Pancreas (tissue), 10 donors: Measurements from ENCODE around the gene FAIM2. TPM values are rescaled to one million over a fixed set of nuclear protein-coding genes. Genes with fewer than 3 reads are reported as not detected.
A peak's percentile ranks its signal among the peaks of the same experiment; 100 is the strongest.

ENCODE experiments used
- ATAC-seq, 4 donors: fragments of 200-7000 bp; cut with Tn5 transposase; one replicate each; pipeline versions ENCODE4 v1.8.0 to v1.9.1; 2020; ENCODE audit warnings: mild to moderate bottlenecking in 4 of 4, moderate library complexity in 4 of 4
- DNase-seq, 6 donors: peaks; one replicate each; pipeline ENCODE4 v3.0.0-alpha.2; 2020
- FAIRE-seq: peaks from 2 replicates; lab custom pipeline; 2012; peaks lifted over from hg19 to GRCh38; lab: Jason Lieb, UNC
- H3K27ac ChIP-seq, 4 donors: fragments of 200-600 bp; sonication (generic); 1 replicate in 3 of 4; 2 replicates in 1 of 4; pipeline versions ENCODE4 v1.5.0 to v1.8.0; 2020
- H3K27me3 ChIP-seq, 4 donors: fragments of 200-600 bp; one replicate each; pipeline ENCODE4 v1.8.0; 2021
- H3K36me3 ChIP-seq, 3 donors: fragments of 200-600 bp; sonication (generic) in 1 of 3; one replicate each; pipeline versions ENCODE4 v1.5.0 to v1.8.0; 2020 to 2021
- H3K4me1 ChIP-seq, 3 donors: fragments of 200-600 bp; one replicate each; pipeline ENCODE4 v1.8.0; 2021
- H3K4me3 ChIP-seq, 4 donors: fragments of 200-600 bp; sonication (generic) in 2 of 4; one replicate each; pipeline versions ENCODE4 v1.5.0 to v1.8.0; 2020 to 2021
- H3K9me3 ChIP-seq, 4 donors: fragments of 200-600 bp; one replicate each; pipeline ENCODE4 v1.8.0; 2021
- WGBS, 2 donors: extraction: QIAGEN DNeasy Blood & Tissue Kit; methylation state at CpG; one replicate each; pipeline ENCODE4 v1.1.7; 2013; 5-methylcytosine and 5-hydroxymethylcytosine counted together
- intact Hi-C, 3 donors: fragments of 100-400 bp; cut with DNase I; formaldehyde crosslinking; loops; one replicate each; pipeline versions ENCODE4 v1.11.1 to v1.14.2; 2022
- polyA plus RNA-seq, 2 donors: library from polyadenylated mRNA; stranded (reverse); fragments of 200-250 nt; gene quantifications; one replicate each; pipeline ENCODE4 v1.2.3, GENCODE V29; 2013
- total RNA-seq, 6 donors: library from RNA; stranded (reverse); fragmentation: NEBNext Ultra II Directional in 4 of 6; extraction: Animal tissue kit (Norgen Biotek cat#: 25700) in 4 of 6; gene quantifications; one replicate each; pipeline versions ENCODE4 v1.2.1 to v1.2.4, GENCODE V29; 2021 to 2023
- TF ChIP-seq, protein P1 (sequence below), 4 donors: fragments of 200-600 bp; sonication (generic) in 3 of 4; IDR thresholded peaks; one replicate each; pipeline versions ENCODE4 v1.5.0 to v1.8.0; 2021; ENCODE audit warnings: antibody characterized with exemption in 4 of 4
- donor health status: healthy with polysubstance abuse.
- donor health status: DM: no; HTN: no; CAD: no; lungs with moderate emphysema.
- donor health status: DM: no; HTN: no; CAD: no.
- donor health status: control.
- donor health status: control.
- donor health status: Bipolar disorder and iron deficiency.
- donor health status: DM: yes; HTN: yes; CAD: no.
- donor health status: DM: no; HTN: no; CAD: no.
- donor health status: DM: no; HTN: no; CAD: no.
- donor health status: DM: yes; HTN: yes; CAD: no.

The FAIM2 gene
- total and polyA plus RNA-seq, 8 donors = 0.14 to 2.1 (median 0.56) TPM

DNA sequence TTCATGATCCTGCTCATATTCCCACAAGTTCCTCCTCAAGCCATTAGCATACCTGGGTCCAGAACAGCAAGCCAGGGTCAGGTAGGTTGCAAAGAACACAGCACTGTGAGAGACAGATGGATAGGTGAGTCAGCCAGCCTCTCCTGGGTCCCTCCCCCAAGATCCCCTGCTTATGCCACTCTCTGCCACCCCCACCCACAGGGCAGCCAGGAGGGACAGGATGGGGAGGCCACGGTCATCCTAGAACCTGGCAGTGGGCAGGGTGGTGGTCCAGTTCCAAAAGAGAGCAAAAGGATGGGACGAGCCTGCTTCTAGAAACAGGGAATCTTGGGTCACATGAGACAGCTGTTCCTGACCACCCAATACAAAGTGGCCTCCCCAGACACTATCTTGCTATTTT, 12.7 kb downstream of the FAIM2 start:
- intact Hi-C loops = no loop called here
- WGBS, 2 donors = 71 to 89% methylated on average over 2 of the region's 2 CpGs

DNA sequence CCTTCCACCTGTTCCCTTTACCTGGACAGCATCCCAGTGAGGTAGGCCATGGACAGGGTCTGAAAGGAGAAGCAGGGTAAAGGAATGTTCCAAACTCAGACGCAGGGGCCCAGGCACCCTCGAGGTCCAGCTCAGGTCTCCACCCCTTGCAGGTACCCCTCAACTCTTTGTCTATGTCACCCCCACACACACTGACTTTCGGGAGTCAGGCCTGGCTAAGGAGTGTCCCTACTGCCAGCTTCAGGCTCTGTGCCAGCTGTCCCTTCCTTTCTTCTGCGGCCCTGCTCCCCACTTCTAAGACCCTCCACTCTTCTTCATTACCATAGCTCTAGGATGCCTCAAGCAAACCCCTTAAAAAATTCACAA, 13.6 kb downstream of the FAIM2 start:
- no peak for FAIRE-seq
- H3K9me3 ChIP-seq = no peaks in the 10 kb centered on the region
- H3K27me3 ChIP-seq = no peaks in the 10 kb centered on the region
- TF ChIP-seq, protein P1, sequence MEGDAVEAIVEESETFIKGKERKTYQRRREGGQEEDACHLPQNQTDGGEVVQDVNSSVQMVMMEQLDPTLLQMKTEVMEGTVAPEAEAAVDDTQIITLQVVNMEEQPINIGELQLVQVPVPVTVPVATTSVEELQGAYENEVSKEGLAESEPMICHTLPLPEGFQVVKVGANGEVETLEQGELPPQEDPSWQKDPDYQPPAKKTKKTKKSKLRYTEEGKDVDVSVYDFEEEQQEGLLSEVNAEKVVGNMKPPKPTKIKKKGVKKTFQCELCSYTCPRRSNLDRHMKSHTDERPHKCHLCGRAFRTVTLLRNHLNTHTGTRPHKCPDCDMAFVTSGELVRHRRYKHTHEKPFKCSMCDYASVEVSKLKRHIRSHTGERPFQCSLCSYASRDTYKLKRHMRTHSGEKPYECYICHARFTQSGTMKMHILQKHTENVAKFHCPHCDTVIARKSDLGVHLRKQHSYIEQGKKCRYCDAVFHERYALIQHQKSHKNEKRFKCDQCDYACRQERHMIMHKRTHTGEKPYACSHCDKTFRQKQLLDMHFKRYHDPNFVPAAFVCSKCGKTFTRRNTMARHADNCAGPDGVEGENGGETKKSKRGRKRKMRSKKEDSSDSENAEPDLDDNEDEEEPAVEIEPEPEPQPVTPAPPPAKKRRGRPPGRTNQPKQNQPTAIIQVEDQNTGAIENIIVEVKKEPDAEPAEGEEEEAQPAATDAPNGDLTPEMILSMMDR (IDR thresholded peaks at IDR 0.05) = no peak
- intact Hi-C loops = no loop called here
- H3K4me1 ChIP-seq = no peaks in the 10 kb centered on the region
- no peak overlapping the region for H3K4me3 ChIP-seq
- no peak overlapping the region for H3K27ac ChIP-seq
- 55 to 56% methylated on average over 4 of the region's 4 CpGs for WGBS, 2 donors
- H3K36me3 ChIP-seq = no peaks in the 10 kb centered on the region
- DNase-seq = no peak
- ATAC-seq = no peak

More for the DNA sequence above, 12.7 kb downstream of the FAIM2 start:
- Histone ChIP-seq H3K36me3 (no peaks in the 10 kb centered on the region), H3K4me3 (no peak overlapping the region), H3K27ac (no peak overlapping the region), H3K27me3 (no peaks in the 10 kb centered on the region), H3K4me1 (no peaks in the 10 kb centered on the region), H3K9me3 (no peaks in the 10 kb centered on the region)
- FAIRE-seq (no peak), ATAC-seq (no peak), DNase-seq (no peak)
- TF ChIP-seq, protein P1 (IDR thresholded peaks at IDR 0.05) = no peak

DNA sequence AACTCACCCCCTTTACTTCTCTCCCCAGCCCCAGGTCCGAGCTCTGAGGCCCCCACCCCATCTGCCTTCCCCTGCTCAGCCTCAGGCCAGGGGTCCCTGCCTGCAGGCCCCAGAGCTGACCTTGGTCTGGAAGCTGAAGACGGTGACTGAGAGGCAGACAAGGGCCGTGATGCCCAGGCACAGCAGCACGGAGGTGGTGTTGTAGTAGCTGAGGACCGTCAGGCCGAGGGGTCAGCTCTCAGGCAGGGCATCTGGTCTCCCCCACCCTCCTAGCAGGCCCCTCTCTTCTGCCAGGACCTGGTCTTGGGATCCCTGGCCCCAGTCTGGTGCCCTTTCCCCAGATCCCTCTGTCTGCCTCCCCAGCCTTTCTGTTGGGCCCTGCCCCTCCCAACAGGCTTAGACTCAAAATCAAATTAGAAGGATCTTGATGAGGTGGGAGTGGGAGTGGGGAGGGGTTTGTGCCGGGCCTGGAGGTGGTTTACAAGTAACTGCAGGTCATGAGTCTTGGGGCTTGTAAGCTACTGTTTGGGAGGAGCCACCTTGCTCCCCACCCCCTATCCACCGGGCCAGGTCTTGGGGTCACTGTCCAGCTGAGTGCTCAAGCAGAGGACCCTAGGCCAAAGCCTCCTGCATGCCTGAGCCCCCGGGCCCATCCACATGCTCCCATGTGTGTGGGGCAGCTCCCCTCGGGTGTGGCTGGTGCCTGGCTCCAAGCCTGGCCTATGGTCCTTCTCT, 14.2 kb downstream of the FAIM2 start:
- no peaks in the 10 kb centered on the region for H3K9me3 ChIP-seq

DNA sequence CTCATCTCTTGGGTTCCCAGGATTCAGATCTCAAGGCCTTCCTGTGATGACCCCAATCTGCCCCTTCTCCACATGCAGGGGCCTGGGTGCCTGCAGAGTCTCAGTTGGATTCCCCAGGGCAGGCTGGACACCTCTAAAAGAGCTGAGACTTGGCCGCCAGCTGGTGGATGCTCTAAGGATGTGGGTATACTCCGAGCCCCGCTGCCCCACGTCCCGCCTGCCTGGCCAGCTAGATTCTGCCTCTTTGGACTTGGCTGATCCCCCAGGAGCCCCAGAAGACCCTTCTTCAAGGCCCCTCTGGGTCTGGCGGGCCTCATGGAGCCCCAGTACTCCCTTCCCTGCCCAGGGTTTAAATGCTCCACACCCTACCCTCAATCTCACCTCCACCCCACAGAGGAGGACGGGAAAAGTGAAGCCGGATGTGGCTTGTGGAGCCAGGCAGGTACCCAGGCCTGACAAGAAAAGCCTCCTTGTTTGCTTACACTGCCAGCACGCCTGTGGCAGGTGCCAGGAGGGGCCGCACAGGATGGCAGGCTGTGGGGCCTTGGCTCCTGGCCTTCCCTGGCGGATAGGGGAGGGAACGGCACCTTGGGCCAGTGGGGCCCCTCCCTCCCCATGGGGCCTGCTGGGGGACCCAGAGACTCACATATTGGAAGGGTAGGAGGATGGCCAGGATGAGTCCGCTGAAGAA, 15.1 kb downstream of the FAIM2 start:
- 76 to 77% methylated on average over 13 of the region's 13 CpGs for WGBS, 2 donors
- ATAC-seq = peak; percentile 56 to 78 (median 74)
- Histone ChIP-seq H3K27me3 (no peaks in the 10 kb centered on the region), H3K36me3 (no peaks in the 10 kb centered on the region), H3K27ac (peak overlapping the region in 2 of 4 donors; percentile 27 to 47), H3K4me1 (no peaks in the 10 kb centered on the region), H3K4me3 (no peak overlapping the region), H3K9me3 (no peaks in the 10 kb centered on the region)
- TF ChIP-seq, protein P1 (IDR thresholded peaks at IDR 0.05) = no peak
- DNase-seq = peak in 2 of 6 donors; percentile 36 to 60
- FAIRE-seq = no peak
- intact Hi-C loops = no loop called here

More for the DNA sequence above, 14.2 kb downstream of the FAIM2 start:
- no peaks in the 10 kb centered on the region for H3K36me3 ChIP-seq
- H3K27me3 ChIP-seq = no peaks in the 10 kb centered on the region
- no peaks in the 10 kb centered on the region for H3K4me1 ChIP-seq
- no peak for DNase-seq
- intact Hi-C loops = no loop called here
- WGBS, 2 donors = 71 to 73% methylated on average over 9 to 10 of the region's 10 CpGs
- no peak overlapping the region for H3K27ac ChIP-seq
- ATAC-seq = no peak
- FAIRE-seq = no peak
- no peak overlapping the region for H3K4me3 ChIP-seq
- TF ChIP-seq, protein P1 (IDR thresholded peaks at IDR 0.05) = no peak
